Measurements from ENCODE around the gene UBQLN4.

UBQLN4 gene

DNA sequence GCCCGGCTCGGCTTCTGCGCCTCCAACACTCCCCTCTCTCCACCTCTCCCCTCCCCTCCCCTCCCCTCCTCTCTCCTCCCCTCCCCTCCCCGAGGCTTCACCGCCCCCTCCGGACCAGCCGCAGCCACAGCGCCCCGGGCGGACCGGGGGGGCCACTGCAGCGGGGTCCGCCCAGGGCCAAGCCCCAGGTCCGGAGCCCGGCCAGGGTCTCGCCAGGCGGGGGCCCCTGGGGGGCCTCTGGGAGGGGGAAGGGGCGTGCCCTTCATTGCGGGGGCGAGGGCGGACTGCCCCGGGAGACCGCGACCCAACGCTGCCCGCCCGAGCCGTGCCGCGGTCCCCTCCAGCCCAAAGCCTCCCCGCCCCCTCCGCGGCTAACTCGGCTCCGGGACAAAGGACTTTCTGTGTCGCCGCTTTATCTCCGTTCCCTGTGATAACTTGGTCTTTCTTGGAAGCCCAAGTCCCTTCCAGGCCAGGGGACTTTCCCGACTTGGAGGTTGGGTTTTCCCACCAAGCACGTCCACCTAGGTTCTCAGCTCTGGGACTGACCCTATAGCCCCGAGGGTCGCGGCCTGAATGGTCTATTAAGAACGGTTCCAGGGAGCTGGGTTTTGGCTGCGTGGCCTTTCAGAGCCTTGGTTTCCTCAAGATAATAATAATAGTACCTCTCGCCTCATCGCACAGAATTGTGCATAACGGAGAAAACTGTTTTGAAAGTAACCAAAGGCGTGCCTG lies at the start of gene UBQLN4:
TSS of gene UBQLN4 (minus strand) at position 31 of the 732 bp plus-strand sequence. CDS start 97 bp downstream, outside the sequence.
- in situ Hi-C loops (cut with MboI; ENCODE audit: low sequenced_read_pairs), result loop anchor here (10.0 kb wide), 1 partner anchor 119 kb away; the partner anchor contains the start of gene KHDC4

GRCh38 chr1:156102633-156103511 lies 49.3 kb upstream of the UBQLN4 start:
- in situ Hi-C loops (cut with MboI; ENCODE audit: low sequenced_read_pairs), result no loop called here

GRCh38 chr1:156101880-156102279 lies 48.3 kb upstream of the UBQLN4 start:
- in situ Hi-C loops (cut with MboI; ENCODE audit: low sequenced_read_pairs), result no loop called here

DNA sequence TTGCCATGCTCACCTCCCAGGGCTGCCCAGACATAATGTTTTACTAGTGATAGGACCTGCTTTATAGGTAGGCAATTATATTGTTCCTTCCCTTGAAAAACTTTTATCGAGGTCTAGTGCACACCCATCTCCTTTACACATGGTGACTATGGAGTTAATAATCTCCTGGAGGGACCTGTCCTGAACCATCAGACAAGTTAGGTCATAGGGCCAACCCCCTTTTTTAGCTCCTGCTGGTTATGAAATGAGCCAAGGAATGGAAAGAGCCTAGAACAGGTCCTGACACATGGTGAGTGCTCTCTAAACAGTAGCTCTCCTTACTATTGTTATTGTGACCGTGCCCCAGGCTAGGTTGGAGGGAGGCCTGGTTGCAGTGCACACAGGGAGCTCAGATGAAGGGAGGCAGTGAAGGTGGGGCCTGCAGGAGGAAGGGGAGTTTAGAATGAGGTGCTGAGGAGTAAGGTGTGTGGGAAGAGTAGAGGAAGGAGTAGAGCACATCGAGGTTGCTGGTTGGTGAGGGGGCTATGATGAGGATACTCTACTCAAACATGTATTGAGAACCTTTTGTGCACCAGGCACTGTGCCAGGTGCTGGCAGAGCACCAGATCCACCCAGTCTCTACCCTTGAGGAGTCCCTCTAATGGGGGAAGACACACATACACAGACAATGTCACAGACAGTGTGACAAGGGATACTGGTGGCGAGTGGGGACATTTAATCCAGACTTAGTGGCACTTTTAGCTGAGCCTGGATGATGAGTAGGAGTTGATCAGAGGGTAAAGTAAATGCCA lies 46.8 kb upstream of the UBQLN4 start:
- in situ Hi-C loops (cut with MboI; ENCODE audit: low sequenced_read_pairs), result no loop called here

- in situ Hi-C loops (cut with MboI; ENCODE audit: low sequenced_read_pairs), result no loop called here
These were observed 45.7 kb upstream of the UBQLN4 start for GRCh38 chr1:156099282-156099681.

GRCh38 chr1:156098784-156099183 lies 45.2 kb upstream of the UBQLN4 start:
- in situ Hi-C loops (cut with MboI; ENCODE audit: low sequenced_read_pairs), result no loop called here

DNA sequence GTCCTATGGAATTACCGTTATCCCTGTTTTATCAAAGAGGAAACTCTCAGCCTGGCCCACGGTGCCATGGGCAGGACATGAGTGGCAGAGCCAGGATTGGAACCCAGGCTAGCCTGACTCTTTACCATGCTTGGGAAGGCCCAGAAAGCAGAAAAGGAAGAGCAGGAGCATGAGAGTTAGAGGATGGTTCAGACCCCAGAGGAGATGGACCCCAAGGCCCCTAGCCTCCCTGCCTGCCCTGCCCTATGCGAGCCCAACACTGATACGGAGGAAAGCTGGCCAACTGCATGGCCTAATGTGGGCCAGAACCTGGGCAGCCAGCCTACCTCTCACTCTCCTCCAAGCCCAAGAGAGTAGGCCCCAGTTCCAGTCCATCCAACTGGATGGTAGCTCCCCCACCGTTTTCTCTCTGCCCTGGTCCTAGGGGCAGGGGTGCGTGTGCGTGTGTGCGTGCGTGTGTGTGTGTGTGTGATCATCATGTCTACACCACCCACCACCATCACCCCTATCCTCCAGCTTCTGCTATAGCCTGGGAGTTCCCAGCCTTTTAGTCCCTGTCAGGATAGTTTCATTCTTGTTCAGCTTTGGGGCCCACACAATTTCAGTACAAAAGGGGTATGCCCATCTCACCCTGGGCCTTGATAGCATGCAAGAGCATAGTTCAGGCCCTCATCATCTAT lies 44.0 kb upstream of the UBQLN4 start:
- in situ Hi-C loops (cut with MboI; ENCODE audit: low sequenced_read_pairs), result no loop called here

DNA sequence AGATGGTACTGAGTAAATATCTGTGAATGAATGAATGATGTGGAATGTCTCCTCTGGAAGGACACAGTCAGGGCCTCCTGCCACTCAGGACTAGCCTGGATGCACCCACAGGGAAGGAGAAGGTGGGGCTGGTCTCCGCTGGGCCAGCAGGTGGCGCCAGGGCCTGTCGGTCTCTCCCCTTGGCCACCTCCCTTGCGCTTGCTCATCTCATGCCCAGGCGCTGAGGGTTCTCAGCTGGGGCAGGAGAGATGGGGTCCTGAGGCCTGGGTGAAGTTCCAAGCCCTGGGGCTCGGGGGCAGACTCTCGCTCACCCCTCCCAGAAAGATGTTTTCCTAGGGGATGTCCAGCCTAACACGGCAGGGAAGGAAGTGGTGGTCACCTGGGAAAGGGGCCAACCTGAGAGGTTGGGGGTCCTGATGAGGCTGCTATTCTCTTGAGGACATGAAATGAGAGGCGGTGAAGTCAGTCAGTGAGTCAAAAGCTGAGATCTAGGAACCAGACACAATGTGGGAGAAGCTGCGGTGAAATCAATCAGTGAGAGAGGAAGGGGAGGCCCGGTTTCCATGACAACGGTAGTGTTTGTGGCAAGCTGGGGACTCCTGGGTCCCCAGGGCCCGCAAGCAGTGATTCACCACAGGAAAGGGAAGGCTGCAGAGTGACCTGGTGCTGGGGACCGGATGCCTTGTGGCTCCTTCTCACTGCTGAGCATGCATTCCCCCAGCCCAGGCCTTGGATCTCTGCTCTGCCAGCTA lies 43.2 kb upstream of the UBQLN4 start:
- in situ Hi-C loops (cut with MboI; ENCODE audit: low sequenced_read_pairs), result no loop called here

DNA sequence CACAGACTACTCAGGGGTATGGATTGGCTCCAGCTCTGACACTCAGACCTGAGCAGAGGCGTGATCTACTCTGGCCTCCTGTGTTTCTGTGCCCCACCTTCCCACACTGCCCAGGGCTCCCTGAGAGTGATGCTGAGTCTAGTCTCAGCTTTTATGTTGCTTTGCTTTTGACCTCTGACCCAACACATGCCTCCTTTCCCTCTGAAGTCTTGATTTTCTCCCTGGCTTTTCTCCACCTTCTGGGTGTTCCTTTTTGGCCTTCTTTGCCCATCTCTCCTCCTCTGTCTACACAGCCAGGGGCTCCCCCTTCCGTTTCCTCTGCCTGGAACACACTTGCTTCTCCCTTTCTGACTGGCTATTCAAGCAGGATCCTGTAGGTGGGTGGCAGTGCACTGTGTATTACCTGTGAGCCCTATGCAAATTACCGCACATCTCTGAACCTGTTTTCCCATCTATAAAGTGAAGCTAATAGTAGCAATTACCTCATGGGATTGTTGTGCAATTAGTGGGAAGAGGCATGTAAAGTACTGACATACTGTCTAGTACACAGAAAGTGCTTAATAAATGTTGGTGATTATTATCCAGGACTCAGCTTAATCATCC lies 42.4 kb upstream of the UBQLN4 start:
- in situ Hi-C loops (cut with MboI; ENCODE audit: low sequenced_read_pairs), result no loop called here

- in situ Hi-C loops (cut with MboI; ENCODE audit: low sequenced_read_pairs), result loop anchor here (5.0 kb wide), 1 partner anchor 36 kb away; no protein-coding TSS in a partner anchor
These were observed 38.0 kb upstream of the UBQLN4 start for GRCh38 chr1:156091610-156092009.

GRCh38 chr1:156090840-156091188 lies 37.2 kb upstream of the UBQLN4 start:
- in situ Hi-C loops (cut with MboI; ENCODE audit: low sequenced_read_pairs), result loop anchor here (5.0 kb wide), 1 partner anchor 36 kb away; no protein-coding TSS in a partner anchor

- in situ Hi-C loops (cut with MboI; ENCODE audit: low sequenced_read_pairs), result loop anchor here (5.0 kb wide), 1 partner anchor 37 kb away; no protein-coding TSS in a partner anchor
These were observed 36.7 kb upstream of the UBQLN4 start for GRCh38 chr1:156090138-156090839.

- in situ Hi-C loops (cut with MboI; ENCODE audit: low sequenced_read_pairs), result loop anchor here (5.0 kb wide), 1 partner anchor 38 kb away; no protein-coding TSS in a partner anchor
These were observed 36.1 kb upstream of the UBQLN4 start for GRCh38 chr1:156089704-156090103.

DNA sequence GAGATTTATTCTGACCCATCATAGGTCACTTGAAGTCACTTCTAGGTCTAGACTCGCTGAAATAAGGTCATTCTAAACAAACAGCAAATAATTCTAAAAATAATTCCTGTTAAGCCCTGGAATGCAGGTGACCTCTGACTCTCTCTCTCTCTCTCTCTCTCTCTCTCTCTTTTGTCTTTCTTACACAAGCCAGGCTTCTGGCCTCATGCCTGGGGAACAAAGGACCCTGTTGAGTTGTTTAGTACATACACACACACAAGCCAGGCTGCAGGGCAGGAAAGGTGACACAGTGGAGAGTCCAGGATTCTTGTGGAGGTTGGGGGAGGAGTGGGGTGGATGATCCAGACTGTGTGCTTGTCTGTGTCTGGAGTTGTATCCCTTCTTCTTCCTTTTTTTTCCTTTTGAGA lies 32.7 kb upstream of the UBQLN4 start:
- in situ Hi-C loops (cut with MboI; ENCODE audit: low sequenced_read_pairs), result no loop called here

DNA sequence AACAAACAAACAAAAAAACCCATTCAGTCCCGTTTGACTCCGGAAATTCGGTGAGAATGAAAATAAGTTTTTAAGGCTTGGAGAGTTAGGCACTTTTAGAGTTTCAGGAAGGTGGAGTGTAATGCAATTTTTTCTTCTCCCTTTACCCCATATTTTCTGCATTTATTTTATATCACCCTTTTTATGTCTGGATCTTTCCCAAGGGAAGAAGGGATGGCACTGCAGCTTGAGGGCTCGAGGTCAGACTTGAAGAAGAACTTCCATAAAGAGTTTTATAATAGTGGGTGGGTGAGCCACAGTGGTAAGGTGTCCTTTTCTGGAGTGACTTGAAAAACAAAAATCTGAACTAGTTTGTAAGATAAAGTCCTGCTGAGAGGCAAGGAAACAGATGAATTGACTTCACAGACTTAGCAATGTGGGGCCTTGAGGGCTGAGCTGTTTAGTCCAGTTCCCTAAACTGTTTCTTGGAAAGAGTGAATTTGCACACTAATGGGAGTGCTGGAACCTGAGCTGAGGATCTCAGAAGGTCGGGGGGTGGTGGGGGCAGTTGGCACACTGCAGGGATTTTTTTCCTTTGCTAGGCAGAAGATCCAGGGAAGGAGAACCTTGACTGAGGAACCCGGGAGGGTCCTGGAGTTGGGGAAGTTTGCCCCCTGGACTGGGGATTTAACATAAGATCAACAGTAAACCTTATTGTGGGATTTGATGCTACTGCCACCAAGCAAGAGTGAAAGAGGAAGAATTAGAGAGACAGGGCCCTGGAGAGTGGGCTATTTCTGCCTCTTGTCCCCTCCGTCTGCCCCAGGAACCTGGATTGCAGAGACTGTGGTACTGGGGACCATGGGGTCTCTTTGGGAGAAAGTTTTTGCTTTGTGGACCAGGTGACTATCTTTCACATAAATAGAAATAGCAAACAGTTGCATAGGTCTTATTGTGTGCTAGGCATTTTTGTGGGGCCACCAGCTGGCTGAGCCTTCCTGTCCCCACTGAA lies 30.5 kb upstream of the UBQLN4 start:
- in situ Hi-C loops (cut with MboI; ENCODE audit: low sequenced_read_pairs), result no loop called here

DNA sequence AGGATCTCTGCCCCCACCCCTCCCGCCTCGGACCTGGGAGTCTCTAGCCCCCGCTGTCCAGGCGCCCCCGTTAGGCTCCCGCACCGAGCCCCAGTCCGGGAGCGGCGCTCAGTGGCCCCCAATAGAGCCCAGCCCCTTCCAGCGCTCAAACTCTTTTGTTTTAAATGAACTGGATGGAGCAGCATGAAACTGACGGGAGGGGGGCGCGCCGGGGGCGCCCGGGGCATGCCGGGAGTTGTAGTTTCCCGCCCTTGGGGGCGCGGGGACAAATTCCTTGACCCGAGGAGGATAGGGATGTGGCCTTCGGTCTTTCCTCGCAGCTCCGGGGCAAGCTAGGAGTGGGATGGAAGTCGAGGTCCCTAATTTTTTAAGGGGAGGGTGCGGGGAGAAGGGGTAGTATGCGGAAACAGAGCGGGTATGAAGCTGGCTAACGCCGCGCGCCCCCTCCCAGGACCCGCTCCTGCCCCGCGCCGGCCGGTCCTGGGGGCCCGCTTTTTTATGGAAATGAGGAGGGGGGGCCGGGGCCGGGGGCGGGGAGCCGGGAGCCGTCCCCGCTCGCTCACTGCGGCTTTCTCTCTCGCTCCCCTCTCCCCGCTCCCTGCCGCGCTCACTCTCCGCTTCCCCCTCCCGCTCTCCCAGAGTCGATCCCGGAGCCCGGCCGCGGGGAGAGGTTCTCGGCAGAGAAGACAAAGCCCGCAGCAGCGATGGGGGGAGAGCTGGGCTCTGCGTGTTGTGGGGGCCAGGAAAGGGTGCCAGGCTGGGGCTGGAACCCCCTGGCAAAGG lies 28.9 kb upstream of the UBQLN4 start, which contains the start of gene MEX3A:
TSS of gene MEX3A (minus strand) at position 157 of the 783 bp plus-strand sequence. CDS start 467 bp downstream, outside the sequence.
- in situ Hi-C loops (cut with MboI; ENCODE audit: low sequenced_read_pairs), result no loop called here

DNA sequence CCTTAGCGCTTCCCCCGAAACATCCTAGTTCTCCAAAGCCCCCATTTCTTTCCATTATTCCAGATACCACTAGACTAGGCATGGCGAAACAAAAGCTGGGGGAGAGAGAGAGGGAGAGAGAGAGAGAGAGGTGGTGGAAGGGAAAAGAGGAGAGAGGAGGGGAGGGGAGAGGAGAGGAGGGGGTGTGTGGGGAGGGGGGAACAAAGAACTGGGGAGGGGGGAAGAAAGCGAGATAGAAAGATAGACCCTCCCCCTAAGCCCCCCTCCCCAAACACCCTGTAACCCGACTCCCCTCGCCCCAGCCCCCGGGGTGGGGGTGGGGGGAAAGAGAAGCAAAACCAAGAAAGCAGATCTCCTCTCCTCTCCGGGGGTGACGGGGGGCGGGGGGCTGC lies 28.3 kb upstream of the UBQLN4 start:
- in situ Hi-C loops (cut with MboI; ENCODE audit: low sequenced_read_pairs), result no loop called here
